GM12892 (cell line): ENCODE measurements around the gene ASPM.

Experiments used
- POLR2A ChIP-seq: IDR thresholded peaks from 2 replicates; pipeline ENCODE4 v1.6.1; 2011; ENCODE audit warnings: low read depth, low read length, control low read depth
- POLR2AphosphoS5 ChIP-seq: IDR thresholded peaks from 2 replicates; pipeline ENCODE4 v1.6.1; 2011; ENCODE audit warnings: low read depth, low read length, control low read depth

- TF ChIP-seq POLR2A (no peak), POLR2AphosphoS5 (no peak)
Measured at GRCh38 chr1:197143276-197143675, 3.2 kb downstream of the ASPM start.
